PFSK-1 (cell line): ENCODE results near the gene CLIP1.

Source experiments
- FOXP2 ChIP-seq: optimal IDR thresholded peaks from 2 replicates; pipeline ENCODE3; 2011; ENCODE audit warnings: borderline replicate concordance, control low read depth, inconsistent platforms; ENCODE audit not compliant: insufficient read depth; ENCODE audit errors: extremely low read length, extremely low read depth
- POLR2AphosphoS5 ChIP-seq: IDR thresholded peaks from 2 replicates; pipeline ENCODE4 v1.6.1; 2012; ENCODE audit warnings: low read depth, mild to moderate bottlenecking, control low read depth, low read length, moderate library complexity
- REST ChIP-seq, 2 experiments: IDR thresholded peaks; 2 replicates each; pipeline versions ENCODE4 v1.6.1 to v1.8.0; 2011 to 2012; ENCODE audit warnings: low read depth in 2 of 2, low read length in 2 of 2, control low read depth in 1 of 2, inconsistent platforms in 1 of 2, mild to moderate bottlenecking in 1 of 2, moderate library complexity in 1 of 2; ENCODE audit not compliant: insufficient read depth in 1 of 2
- SIN3A ChIP-seq: IDR thresholded peaks from 2 replicates; pipeline ENCODE4 v1.6.1; 2012; ENCODE audit warnings: mild to moderate bottlenecking, low read length, moderate library complexity, borderline replicate concordance; ENCODE audit not compliant: insufficient read depth
- TAF1 ChIP-seq: IDR thresholded peaks from 2 replicates; pipeline ENCODE4 v1.6.1; 2012; ENCODE audit warnings: low read length, control low read depth, borderline replicate concordance; ENCODE audit not compliant: insufficient read depth

The CLIP1 gene

GRCh38 chr12:122308811-122309210 is 113.7 kb downstream of the CLIP1 start:
- TF ChIP-seq SIN3A (no peak), POLR2AphosphoS5 (no peak), REST (IDR thresholded peaks at IDR 0.05; ENCODE audit: insufficient read depth in 1 of 2, low read depth in 2 of 2, low read length in 2 of 2) (no peak), TAF1 (no peak)

GRCh38 chr12:122306407-122306806 is 116.1 kb downstream of the CLIP1 start:
- TF ChIP-seq POLR2AphosphoS5 (no peak), REST (IDR thresholded peaks at IDR 0.05; ENCODE audit: insufficient read depth in 1 of 2, low read depth in 2 of 2, low read length in 2 of 2) (no peak), TAF1 (no peak), FOXP2 (no peak), SIN3A (no peak)

GRCh38 chr12:122304924-122305323 is 117.5 kb downstream of the CLIP1 start:
- TF ChIP-seq TAF1 = no peak

- TF ChIP-seq FOXP2 (no peak), SIN3A (no peak), TAF1 (no peak), REST (IDR thresholded peaks at IDR 0.05; ENCODE audit: insufficient read depth in 1 of 2, low read depth in 2 of 2, low read length in 2 of 2) (no peak), POLR2AphosphoS5 (no peak)
Measured at GRCh38 chr12:122303068-122303467, 119.4 kb downstream of the CLIP1 start.

- TF ChIP-seq SIN3A = no peak
- TF ChIP-seq FOXP2 = no peak
- TF ChIP-seq TAF1 = no peak
- TF ChIP-seq REST (IDR thresholded peaks at IDR 0.05; ENCODE audit: insufficient read depth in 1 of 2, low read depth in 2 of 2, low read length in 2 of 2) = no peak
- TF ChIP-seq POLR2AphosphoS5 = no peak
Measured at GRCh38 chr12:122298071-122298748, 124.3 kb downstream of the CLIP1 start.
